ENCODE measurements around the gene TBC1D20. TPM values are rescaled to one million over a fixed set of nuclear protein-coding genes. Genes with fewer than 3 reads are reported as not detected.

The TBC1D20 gene
- total and polyA plus RNA-seq, 2 donors (not counting 3 experiments of a cell fraction or from before 2014, with no cell fraction given), result 34.3 to 36.1 TPM

DNA sequence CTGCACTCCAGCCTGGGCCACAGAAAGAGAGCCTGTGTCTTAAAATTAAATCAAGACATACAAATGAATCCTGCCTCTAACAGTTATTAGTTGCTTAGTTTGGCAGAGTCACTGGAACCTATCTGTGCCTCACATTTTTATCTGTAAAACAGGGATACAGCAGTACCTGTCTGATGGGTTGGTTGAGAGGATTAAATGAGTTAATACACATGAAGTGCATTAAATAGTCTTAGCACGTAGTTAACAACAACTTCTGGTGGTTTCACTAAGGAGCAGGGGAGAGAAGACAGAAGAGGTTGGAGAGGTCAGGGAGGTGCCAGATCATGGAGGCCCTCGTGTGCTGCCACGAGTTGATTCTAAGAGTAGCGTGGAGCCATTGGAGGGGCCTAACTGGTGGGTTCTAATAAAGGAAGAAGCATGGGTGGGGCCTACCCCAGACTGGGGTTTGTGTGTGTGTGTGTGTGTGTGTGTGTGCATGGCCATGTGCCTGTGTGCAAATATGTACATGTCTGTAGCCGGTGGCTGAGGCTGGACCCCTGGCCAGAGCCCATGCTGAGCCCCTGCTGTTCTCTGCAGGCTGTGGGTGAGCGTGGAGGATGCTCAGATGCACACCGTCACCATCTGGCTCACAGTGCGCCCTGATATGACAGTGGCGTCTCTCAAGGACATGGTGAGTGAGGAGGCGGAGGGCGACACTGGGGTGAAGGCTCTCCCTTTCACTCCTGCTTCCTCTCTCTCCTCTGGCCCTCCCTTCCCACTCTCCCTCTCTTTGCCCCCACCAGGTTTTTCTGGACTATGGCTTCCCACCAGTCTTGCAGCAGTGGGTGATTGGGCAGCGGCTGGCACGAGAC, 45.2 kb downstream of the TBC1D20 start:
- Histone ChIP-seq H3K27me3 (ENCODE audit: control insufficient read depth in 2 of 2, insufficient read depth in 2 of 2, low read length in 2 of 2) (no peaks in the 10 kb centered on the region), H3K9me1 (replicated peaks; ENCODE audit: control insufficient read depth, extremely low read depth, insufficient read depth, low read length) (no peaks in the 10 kb centered on the region), H3K79me2 (ENCODE audit: control insufficient read depth, insufficient read depth, low read length) (peaks cover 6% of the 10 kb centered on the region), H2AFZ (ENCODE audit: low read depth, low read length) (no peak overlapping the region), H4K20me1 (replicated peaks; ENCODE audit: control insufficient read depth, extremely low read depth, insufficient read depth, low read length) (no peaks in the 10 kb centered on the region), H3K4me3 (replicated peaks in 1 of 3; ENCODE audit: insufficient read depth in 1 of 3, low read depth in 1 of 3, low read length in 3 of 3) (no peak overlapping the region), H3K36me3 (ENCODE audit: control insufficient read depth in 2 of 2, extremely low read depth in 1 of 2, insufficient read depth in 2 of 2, low read length in 2 of 2) (peaks cover 7 to 25% of the 10 kb centered on the region in 2 experiments), H3K9me3 (replicated peaks; ENCODE audit: control insufficient read depth, insufficient read depth, low read length) (no peaks in the 10 kb centered on the region), H3K27ac (ENCODE audit: insufficient read depth, low read depth, low read length) (no peak overlapping the region), H3K4me2 (ENCODE audit: insufficient read depth, low read length) (no peak overlapping the region), H3K4me1 (ENCODE audit: control insufficient read depth, extremely low read depth, insufficient read depth, low read length) (no peaks in the 10 kb centered on the region), H3K9ac (replicated peaks; ENCODE audit: extremely low read depth, insufficient read depth, low read length) (no peak overlapping the region)
- ChIA-PET POLR2A (no interaction called here), CTCF (interaction anchor here (1.4 kb wide), 1 partner anchor 15 kb away, joined by 4 read pairs; no protein-coding TSS in a partner anchor)
- TF ChIP-seq, protein P1, sequence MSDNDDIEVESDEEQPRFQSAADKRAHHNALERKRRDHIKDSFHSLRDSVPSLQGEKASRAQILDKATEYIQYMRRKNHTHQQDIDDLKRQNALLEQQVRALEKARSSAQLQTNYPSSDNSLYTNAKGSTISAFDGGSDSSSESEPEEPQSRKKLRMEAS (IDR thresholded peaks at IDR 0.05; ENCODE audit: insufficient read depth, insufficient read length), result no peak
- TF ChIP-seq, protein P2, sequence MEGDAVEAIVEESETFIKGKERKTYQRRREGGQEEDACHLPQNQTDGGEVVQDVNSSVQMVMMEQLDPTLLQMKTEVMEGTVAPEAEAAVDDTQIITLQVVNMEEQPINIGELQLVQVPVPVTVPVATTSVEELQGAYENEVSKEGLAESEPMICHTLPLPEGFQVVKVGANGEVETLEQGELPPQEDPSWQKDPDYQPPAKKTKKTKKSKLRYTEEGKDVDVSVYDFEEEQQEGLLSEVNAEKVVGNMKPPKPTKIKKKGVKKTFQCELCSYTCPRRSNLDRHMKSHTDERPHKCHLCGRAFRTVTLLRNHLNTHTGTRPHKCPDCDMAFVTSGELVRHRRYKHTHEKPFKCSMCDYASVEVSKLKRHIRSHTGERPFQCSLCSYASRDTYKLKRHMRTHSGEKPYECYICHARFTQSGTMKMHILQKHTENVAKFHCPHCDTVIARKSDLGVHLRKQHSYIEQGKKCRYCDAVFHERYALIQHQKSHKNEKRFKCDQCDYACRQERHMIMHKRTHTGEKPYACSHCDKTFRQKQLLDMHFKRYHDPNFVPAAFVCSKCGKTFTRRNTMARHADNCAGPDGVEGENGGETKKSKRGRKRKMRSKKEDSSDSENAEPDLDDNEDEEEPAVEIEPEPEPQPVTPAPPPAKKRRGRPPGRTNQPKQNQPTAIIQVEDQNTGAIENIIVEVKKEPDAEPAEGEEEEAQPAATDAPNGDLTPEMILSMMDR (IDR thresholded peaks at IDR 0.05; ENCODE audit: extremely low read depth in 1 of 2, insufficient read depth in 1 of 2, low read depth in 1 of 2, low read length in 2 of 2), result no peak
- no peak for TF ChIP-seq GATA2 (IDR thresholded peaks at IDR 0.05; ENCODE audit: insufficient read depth, insufficient read length, low read depth, low read length)
- no peak for TF ChIP-seq JUN (IDR thresholded peaks at IDR 0.05; ENCODE audit: borderline replicate concordance, insufficient read depth, insufficient read length, low read depth)
- TF ChIP-seq POLR2A (IDR thresholded peaks at IDR 0.05; ENCODE audit: low read depth, low read length), result no peak
- TF ChIP-seq MYC (IDR thresholded peaks at IDR 0.05; ENCODE audit: low read depth, low read length), result no peak
- no peak for TF ChIP-seq EZH2 (IDR thresholded peaks at IDR 0.05; ENCODE audit: borderline replicate concordance, low read depth, low read length, severe bottlenecking)
- TF ChIP-seq FOS (IDR thresholded peaks at IDR 0.05; ENCODE audit: borderline replicate concordance, insufficient read depth, low read length), result no peak
- no peak for TF ChIP-seq POLR2AphosphoS5 (IDR thresholded peaks at IDR 0.05; ENCODE audit: insufficient read depth, low read depth, low read length)
- dilution Hi-C loops (cut with MboI; ENCODE audit: extremely low pct_ligation_motif_present, low sequenced_read_pairs) (no loop called here), intact Hi-C loops (cut with micrococcal nuclease) (no loop called here)
- BruUV-seq (replicated peaks), result no TSS peak
- DNase-seq (ENCODE audit: low read depth, low spot score), result no peak
- FAIRE-seq, result no peak
